ENCODE data around the gene RBM33.

RBM33 gene

GRCh38 chr7:155793720-155794119, 149.3 kb downstream of the RBM33 start:
- no peak for DNase-seq (ENCODE audit: low read depth, low spot score)

- DNase-seq (ENCODE audit: low read depth, low spot score): no peak
Measured at GRCh38 chr7:155794196-155794595, 149.7 kb downstream of the RBM33 start.

GRCh38 chr7:155795401-155795800, 150.9 kb downstream of the RBM33 start:
- DNase-seq (ENCODE audit: low read depth, low spot score): no peak

GRCh38 chr7:155795951-155796350, 151.5 kb downstream of the RBM33 start:
- DNase-seq (ENCODE audit: low read depth, low spot score): no peak

GRCh38 chr7:155796381-155797261, 152.2 kb downstream of the RBM33 start:
- peak; percentile 25 for DNase-seq (ENCODE audit: low read depth, low spot score)

DNA sequence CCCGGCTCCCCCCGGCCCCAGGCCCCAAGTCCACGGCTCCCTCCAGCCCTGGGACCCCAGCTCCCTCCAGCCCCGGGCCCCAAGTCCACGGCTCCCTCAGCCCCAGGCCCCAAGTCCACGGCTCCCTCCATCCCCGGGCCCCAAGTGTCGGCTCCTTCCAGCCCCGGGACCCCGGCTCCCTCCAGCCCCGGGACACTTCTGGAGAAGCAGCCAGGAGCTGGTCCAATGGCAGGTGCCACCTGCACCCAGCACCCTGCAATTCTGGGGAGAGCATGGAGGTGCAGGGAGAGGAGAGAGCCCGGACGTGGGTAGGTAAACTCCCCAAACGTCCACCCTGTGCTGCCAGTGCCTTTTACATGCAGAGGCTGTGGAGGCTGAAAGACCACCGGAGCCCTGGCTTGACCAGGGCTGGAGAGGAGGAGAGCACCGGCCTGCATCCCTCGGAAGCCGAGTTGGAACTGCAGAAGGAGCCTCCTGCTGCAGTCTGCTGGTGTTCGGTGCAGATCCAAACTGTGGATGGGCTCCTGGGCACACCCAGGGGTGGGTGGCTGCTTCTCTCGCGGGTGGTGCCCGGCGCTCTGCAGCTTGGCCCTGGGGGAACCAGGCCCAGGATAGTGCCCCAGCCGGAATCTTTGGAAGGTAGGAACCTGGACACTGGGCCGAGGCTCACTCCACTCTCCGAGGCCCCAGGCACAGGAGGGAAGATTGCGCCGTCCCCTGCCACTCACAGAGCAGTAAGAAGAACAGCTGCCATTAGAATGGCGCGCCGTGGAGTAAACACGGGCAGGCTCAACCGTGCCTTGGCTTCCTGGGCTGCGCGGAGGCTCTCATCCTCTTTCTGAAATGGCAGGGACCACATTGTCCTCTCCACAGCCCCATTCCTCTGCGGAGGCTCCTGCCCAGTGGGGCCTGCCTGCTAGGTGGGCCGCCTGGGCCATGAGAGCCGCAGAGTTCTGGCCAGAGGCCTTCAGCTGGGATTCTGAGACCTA, 153.1 kb downstream of the RBM33 start:
- no peak for DNase-seq (ENCODE audit: low read depth, low spot score)

GRCh38 chr7:155798673-155799439, 154.4 kb downstream of the RBM33 start:
- no peak for DNase-seq (ENCODE audit: low read depth, low spot score)

DNA sequence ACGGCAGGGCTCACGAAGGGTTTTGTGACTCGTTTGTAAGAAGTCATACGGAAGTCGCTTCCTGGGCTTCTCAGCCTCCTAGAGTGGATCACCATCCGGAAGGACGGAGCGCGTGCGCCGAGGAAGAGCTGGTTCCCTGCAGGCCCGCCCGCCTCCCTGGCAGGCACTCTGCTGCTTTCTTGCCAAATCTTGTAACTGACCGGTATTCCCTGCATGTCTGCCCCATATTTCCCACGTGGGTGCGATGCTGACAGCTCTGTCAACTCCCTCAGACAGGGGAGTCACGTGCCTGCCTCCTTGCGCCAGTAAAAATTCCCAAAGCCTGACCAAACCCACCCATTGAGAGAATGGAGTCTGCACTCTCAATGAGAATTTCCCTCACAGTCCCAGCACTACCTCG, 155.1 kb downstream of the RBM33 start:
- DNase-seq (ENCODE audit: low read depth, low spot score): no peak

DNA sequence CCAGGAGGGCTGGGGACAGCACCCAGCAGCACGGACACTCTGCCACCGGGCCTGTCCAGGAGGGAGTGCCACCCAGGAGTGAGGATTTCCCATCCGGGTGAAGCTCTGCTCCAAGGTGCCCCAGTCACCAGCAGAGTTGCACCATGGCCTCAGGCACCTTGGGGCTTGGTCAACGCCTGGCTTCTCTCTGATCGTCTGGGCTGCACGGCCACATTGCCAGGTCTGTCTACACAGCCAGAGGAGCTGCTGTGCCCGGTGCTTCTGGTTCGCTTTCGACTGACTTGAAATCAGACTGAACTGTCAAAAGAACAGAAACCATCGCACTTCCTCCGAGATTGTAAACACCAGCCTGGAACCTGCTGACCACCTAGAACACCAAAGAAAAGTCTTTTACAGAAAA, 155.8 kb downstream of the RBM33 start:
- no peak for DNase-seq (ENCODE audit: low read depth, low spot score)

- no peak for DNase-seq (ENCODE audit: low read depth, low spot score)
Measured at GRCh38 chr7:155800741-155801267, 156.3 kb downstream of the RBM33 start.

GRCh38 chr7:155802291-155802690, 157.8 kb downstream of the RBM33 start:
- DNase-seq (ENCODE audit: low read depth, low spot score): no peak

DNA sequence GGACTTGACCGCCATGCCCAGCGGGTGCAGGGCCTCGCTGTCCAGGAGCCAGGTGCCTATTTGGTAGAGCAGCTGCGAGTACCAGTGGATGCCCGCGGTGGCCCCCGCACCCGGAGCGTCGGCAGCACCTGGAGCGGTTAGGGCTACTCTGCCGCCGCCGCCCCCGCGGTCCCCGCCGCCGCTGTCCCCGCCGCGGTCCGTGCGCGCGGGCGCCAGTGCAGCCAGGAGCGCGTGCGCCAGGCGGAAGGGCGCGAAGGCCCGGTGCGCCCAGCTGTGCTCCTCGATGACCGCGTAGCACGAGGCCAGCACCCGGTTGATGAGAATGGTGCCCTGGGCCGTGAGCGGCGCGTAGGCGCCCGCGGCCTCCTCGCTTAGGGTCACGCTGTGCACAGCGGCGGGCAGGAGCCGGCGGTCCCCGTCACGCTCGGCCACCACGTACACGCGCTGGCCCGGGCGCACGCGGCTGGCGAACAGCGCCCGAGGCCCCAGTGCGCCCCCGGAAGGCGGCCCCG, 158.5 kb downstream of the RBM33 start:
- no peak for DNase-seq (ENCODE audit: low read depth, low spot score)

DNA sequence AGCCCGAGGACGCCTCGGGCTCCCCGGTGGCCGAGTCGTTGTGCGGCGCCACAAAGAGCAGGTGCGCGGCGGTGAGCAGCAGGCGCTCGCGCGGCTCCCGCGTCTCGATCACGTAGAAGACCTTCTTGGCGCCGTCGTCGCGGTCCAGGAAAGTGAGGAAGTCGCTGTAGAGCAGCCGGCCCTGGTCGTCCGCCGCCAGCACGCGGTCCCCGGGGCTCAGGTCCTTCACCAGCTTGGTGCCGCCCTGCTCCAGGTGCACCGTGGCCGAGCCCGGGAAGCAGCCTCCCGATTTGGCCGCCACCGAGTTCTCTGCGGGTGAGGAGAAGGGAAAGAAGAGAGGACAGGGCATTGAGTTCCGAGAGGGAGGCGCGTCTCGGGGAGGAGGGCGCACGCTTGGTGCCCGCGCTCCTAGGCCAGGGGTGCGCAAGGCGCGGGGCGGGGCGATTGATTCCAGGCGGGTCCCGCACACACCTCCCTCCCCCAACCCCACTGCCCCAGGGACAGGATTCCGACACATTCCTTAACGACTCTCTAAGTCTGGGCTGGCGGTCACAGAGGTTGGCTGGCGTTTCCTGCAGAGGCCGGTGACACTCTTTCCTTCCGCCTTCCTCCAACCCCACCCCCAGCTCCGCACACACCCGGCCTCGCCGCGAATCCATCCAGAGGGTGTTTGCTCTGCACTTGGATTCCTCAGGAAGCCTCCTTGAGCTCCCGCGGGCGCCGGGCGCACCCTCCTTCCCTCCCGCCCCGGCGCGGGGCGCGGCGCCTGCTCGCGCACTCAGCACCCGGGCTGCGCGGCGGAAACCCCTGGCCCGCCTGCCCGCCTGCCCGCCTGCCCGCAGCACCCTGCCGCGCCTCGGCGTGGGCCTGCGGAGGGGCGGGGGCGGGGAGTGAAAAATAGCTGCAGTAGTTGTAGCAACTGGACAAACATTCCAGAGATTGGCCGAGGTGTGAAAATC, 159.2 kb downstream of the RBM33 start:
- no peak for DNase-seq (ENCODE audit: low read depth, low spot score)

GRCh38 chr7:155804431-155804831, 160.0 kb downstream of the RBM33 start:
- DNase-seq (ENCODE audit: low read depth, low spot score): no peak

GRCh38 chr7:155804897-155805825, 160.7 kb downstream of the RBM33 start:
- peak; percentile 13 for DNase-seq (ENCODE audit: low read depth, low spot score)

GRCh38 chr7:155805826-155806095, 161.3 kb downstream of the RBM33 start:
- no peak for DNase-seq (ENCODE audit: low read depth, low spot score)

- DNase-seq (ENCODE audit: low read depth, low spot score): no peak
Measured at GRCh38 chr7:155806096-155806871, 161.8 kb downstream of the RBM33 start.

DNA sequence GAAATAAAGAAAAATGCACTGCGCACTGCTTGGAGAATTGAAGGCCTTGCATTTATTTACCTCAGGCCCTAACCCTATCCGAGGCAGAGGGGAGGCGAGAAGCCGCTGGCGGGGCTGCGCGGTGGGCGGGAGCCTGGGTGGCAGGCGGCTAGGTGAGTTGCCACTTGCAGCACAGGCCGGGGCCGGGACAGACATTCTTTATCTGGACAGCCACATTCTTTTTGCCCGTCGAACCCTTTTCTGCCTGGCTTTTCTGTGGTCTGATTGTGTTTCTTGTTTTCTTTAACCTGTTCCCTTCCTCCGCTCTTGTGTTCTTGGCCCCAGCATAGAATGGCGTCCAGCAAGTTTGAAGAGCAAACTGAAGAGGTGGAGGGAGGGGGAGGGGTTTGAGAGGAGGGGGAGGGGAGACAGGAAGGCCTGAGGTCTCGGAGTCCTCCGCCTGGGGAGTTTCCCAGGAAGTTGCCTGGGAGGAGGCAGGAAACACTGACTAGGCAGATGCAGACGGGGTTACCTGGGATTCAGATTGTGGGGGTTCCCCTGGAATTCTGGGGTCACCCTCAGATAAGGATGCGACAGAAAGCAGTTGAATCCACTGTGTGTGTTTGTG, 162.7 kb downstream of the RBM33 start:
- no peak for DNase-seq (ENCODE audit: low read depth, low spot score)

Data from activated CD4-positive, CD25-positive, alpha-beta regulatory T cell treated with anti-CD3 and anti-CD28 coated beads, Interleukin-2, amount 50 U/mL, for 16 hours (primary cell).